NCI-H2171 treated with DMSO at 0.1 percent for 48 hours (cell line): ENCODE data around the gene S100A4.
"Not testable (repeated sequence)": the region's sequence is repeated elsewhere in the genome, so short reads cannot be mapped to it uniquely, and the experiment has no call there.

Experiments used
- DNase-seq: peaks from one replicate; lab custom pipeline; 2025; lab: John Stamatoyannopoulos, UW

The S100A4 gene

GRCh38 chr1:153533689-153534201 lies 11.9 kb downstream of the S100A4 start:
- peak; percentile 50 for DNase-seq

GRCh38 chr1:153532769-153533599 lies 12.6 kb downstream of the S100A4 start:
- peak; percentile 97 for DNase-seq

GRCh38 chr1:153532181-153532580 lies 13.4 kb downstream of the S100A4 start:
- no peak for DNase-seq

- DNase-seq, result no peak
Measured at GRCh38 chr1:153531638-153532037, 14.0 kb downstream of the S100A4 start.

- DNase-seq, result no peak
Measured at GRCh38 chr1:153527683-153528040, 17.9 kb downstream of the S100A4 start.

- DNase-seq, result no peak
Measured at GRCh38 chr1:153527023-153527682, 18.5 kb downstream of the S100A4 start.

GRCh38 chr1:153526132-153526543 lies 19.5 kb downstream of the S100A4 start:
- DNase-seq, result peak; percentile 50

- peak; percentile 49 for DNase-seq
Measured at GRCh38 chr1:153525088-153525728, 20.4 kb downstream of the S100A4 start.

GRCh38 chr1:153522353-153523048 lies 23.1 kb downstream of the S100A4 start:
- not testable (repeated sequence) for DNase-seq

GRCh38 chr1:153521808-153522207 lies 23.8 kb downstream of the S100A4 start:
- not testable (repeated sequence) for DNase-seq

- no peak for DNase-seq
Measured at GRCh38 chr1:153520818-153521476, 24.7 kb downstream of the S100A4 start.

GRCh38 chr1:153520137-153520691 lies 25.4 kb downstream of the S100A4 start:
- DNase-seq, result not testable (repeated sequence)

GRCh38 chr1:153519242-153519641 lies 26.4 kb downstream of the S100A4 start:
- no peak for DNase-seq

GRCh38 chr1:153515504-153516394 lies 29.9 kb downstream of the S100A4 start:
- DNase-seq, result peak; percentile 37

- peak; percentile 46 for DNase-seq
Measured at GRCh38 chr1:153513666-153514065, 31.9 kb downstream of the S100A4 start.

GRCh38 chr1:153513023-153513422 lies 32.6 kb downstream of the S100A4 start:
- peak; percentile 26 for DNase-seq

GRCh38 chr1:153510984-153511410 lies 34.6 kb downstream of the S100A4 start:
- DNase-seq, result peak; percentile 71

- no peak for DNase-seq
Measured at GRCh38 chr1:153509729-153510354, 35.8 kb downstream of the S100A4 start.

GRCh38 chr1:153509036-153509435 lies 36.6 kb downstream of the S100A4 start:
- no peak for DNase-seq
